IPS DF 6.9 (cell line): Measurements from ENCODE around the gene PIGX.

Experiments
- DNase-seq: peaks from one replicate; pipeline ENCODE4 v3.0.0-alpha.2; 2013; ENCODE audit warnings: low read depth, low spot score
- H3K27ac ChIP-seq: one replicate; pipeline ENCODE4 v1.5.1; 2013; ENCODE audit warnings: low read length, control low read depth
- H3K27me3 ChIP-seq: 2 replicates; pipeline ENCODE4 v1.6.1; 2013; ENCODE audit warnings: mild to moderate bottlenecking, low read length; ENCODE audit not compliant: control insufficient read depth, insufficient read depth
- H3K36me3 ChIP-seq: 2 replicates; pipeline ENCODE4 v1.6.1; 2013; ENCODE audit warnings: low read length; ENCODE audit not compliant: control insufficient read depth, insufficient read depth
- H3K4me1 ChIP-seq: 2 replicates; pipeline ENCODE4 v1.6.1; 2013; ENCODE audit warnings: low read length; ENCODE audit not compliant: control insufficient read depth, insufficient read depth
- H3K4me3 ChIP-seq: 2 replicates; pipeline ENCODE4 v1.5.1; 2013; ENCODE audit warnings: mild to moderate bottlenecking, low read length
- H3K9me3 ChIP-seq: 2 replicates; pipeline ENCODE4 v1.6.1; 2013; ENCODE audit warnings: low read length, inconsistent platforms; ENCODE audit not compliant: control insufficient read depth, insufficient read depth
- WGBS: extraction: QIAGEN DNeasy Blood & Tissue Kit; methylation state at CpG from one replicate; pipeline ENCODE4 v1.1.7; 2013; ENCODE audit warnings: mixed read lengths, missing lambda C conversion rate; ENCODE audit not compliant: insufficient read length, insufficient coverage; 5-methylcytosine and 5-hydroxymethylcytosine counted together

The PIGX gene

DNA sequence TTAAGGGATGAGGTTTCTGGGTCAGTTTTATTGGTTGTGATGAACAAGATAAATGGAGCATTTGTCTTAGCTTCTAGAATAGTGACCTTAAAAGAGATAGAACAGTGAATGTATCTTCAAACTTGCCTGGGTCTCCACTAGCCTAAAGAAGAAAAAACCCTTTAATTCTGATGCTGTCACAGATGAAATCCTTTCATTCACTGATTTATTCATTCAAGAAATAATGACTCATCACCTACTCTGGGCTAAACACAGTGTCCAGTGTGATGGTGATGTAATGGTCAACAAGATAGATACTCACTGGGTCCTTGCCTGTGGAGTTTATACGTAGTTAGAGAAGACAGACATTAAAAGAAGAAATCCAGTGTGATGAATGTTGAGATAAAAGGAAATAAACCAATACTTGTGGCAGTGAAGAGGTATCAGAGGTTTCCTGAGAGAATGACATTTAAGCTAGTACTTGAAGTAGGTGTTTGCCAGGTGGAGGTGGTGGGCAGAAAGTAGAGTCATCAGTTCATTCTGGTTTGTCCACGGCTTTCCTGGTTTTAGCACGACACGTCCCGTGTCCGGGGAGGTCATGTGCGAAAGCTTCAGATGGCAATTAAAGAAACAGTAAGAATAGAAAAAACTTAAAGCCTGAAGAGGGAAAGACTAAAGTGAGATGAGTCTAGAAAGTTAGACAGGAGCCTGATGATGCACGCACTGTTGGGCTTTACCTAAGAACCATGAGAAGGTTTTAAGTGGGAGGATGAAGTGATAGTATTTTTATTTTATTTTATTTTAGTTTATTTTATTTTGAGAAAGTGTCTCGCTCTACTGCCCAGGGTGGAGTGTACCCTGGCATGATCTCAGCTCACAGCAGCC, 45.9 kb downstream of the PIGX start:
- Histone ChIP-seq H3K27ac (no peak overlapping the region), H3K4me3 (no peak overlapping the region), H3K9me3 (no peaks in the 10 kb centered on the region; the same call in 1 of the 2 replicates), H3K36me3 (no peaks in the 10 kb centered on the region), H3K27me3 (no peaks in the 10 kb centered on the region), H3K4me1 (no peaks in the 10 kb centered on the region)
- DNase-seq, result no peak
- WGBS, result no CpG with 5 or more reads among the region's 9 CpGs

DNA sequence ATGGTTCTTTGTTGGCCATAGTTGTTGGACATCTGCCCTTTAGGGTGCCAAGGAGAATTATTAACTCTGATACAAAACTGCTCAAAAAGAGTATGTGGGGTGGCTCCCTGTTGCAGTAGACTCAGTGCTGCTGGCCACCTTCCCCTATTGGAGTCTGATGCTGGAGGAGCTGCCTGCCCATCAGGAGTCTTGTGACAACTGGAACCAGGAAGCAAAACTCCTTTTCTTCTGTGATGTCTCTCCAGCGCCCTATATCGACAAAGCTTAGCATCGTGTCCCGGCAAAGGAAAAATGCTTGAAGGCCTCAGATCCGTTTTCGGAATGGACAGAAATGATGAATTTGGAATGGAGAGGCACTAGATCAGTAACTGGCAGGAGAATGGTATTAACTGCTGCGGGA, 51.0 kb downstream of the PIGX start:
- no peak for DNase-seq
- Histone ChIP-seq H3K4me1 (no peaks in the 10 kb centered on the region), H3K9me3 (no peaks in the 10 kb centered on the region), H3K36me3 (no peaks in the 10 kb centered on the region), H3K4me3 (no peak overlapping the region), H3K27me3 (no peaks in the 10 kb centered on the region; the same call in 1 of the 2 replicates), H3K27ac (no peak overlapping the region)
- no CpG with 5 or more reads among the region's 7 CpGs for WGBS

DNA sequence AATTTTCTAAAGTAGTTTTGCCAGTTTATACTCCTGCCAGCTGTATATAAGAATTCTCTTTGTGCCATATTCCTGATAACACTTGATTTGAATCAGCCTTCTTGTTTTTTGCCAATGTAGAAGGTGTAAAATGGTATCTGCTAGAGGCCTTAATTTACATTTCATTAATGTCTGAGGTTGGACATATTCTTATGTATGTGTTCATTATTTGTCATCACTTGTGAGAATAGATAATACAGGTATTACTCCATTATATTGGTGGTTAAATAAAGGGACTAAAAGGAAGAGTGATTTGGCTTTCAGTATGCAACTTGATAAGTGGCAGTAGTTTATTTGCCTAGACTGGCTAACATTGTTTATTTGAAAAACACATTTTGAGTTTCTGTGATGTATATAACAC, 53.3 kb downstream of the PIGX start:
- Histone ChIP-seq H3K4me3 (no peak overlapping the region), H3K27ac (no peak overlapping the region), H3K27me3 (no peaks in the 10 kb centered on the region; the same call in 1 of the 2 replicates), H3K36me3 (no peaks in the 10 kb centered on the region), H3K9me3 (no peaks in the 10 kb centered on the region), H3K4me1 (no peaks in the 10 kb centered on the region; the same call in 1 of the 2 replicates)
- DNase-seq, result no peak

DNA sequence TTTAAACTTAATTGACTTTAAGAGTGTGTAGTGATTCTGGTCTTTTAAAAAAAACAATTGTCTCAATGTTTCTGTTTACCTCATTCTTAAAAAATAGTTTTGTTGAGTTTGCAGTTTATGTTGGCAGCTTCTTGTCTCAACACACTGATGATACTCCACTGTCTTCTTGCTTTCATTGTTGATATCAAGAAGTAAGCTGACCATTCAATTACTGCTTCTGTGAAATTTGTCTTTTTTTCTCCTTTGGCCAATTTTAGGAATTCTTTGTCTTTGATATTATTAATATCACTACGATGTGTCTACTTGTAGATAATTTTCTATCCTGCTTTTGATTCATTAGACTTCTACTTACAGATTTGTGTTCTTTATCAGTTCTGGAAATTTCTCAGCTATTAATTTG, 58.9 kb downstream of the PIGX start:
- Histone ChIP-seq H3K9me3 (no peaks in the 10 kb centered on the region), H3K4me1 (no peaks in the 10 kb centered on the region; the same call in 1 of the 2 replicates), H3K4me3 (no peak overlapping the region), H3K36me3 (no peaks in the 10 kb centered on the region), H3K27me3 (no peaks in the 10 kb centered on the region), H3K27ac (no peak overlapping the region)
- WGBS, result no CpG with 5 or more reads among the region's 1 CpG
- DNase-seq, result no peak

- H3K4me1 ChIP-seq, result no peaks in the 10 kb centered on the region; the same call in 1 of the 2 replicates
- H3K4me3 ChIP-seq, result no peak overlapping the region
- no peaks in the 10 kb centered on the region for H3K36me3 ChIP-seq
- DNase-seq, result no peak
- H3K27me3 ChIP-seq, result no peaks in the 10 kb centered on the region
- H3K9me3 ChIP-seq, result no peaks in the 10 kb centered on the region
- H3K27ac ChIP-seq, result no peak overlapping the region
- WGBS, result no CpG with 5 or more reads among the region's 4 CpGs
These were observed 59.9 kb downstream of the PIGX start for GRCh38 chr3:196772102-196772501.

DNA sequence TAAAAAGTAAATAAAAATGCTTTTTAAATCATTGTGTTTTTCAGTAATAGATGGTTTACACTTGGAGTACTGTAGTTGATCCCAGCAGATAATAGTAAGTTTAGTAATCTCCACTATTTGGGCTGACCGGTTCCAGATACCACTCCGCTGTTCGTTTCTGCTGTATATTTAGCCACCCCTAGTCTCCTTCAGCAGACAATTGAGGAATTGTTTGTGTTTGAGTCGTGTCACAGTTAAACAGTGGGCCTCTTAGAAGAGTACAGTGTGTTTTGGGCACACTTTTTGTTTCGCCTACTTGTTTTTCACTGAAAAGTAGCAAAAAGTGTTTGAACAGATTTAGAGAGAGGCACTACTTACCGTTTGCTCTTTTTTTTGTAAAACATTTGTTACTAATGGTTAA, 60.7 kb downstream of the PIGX start:
- no CpG with 5 or more reads among the region's 6 CpGs for WGBS
- H3K9me3 ChIP-seq, result no peaks in the 10 kb centered on the region
- no peak for DNase-seq
- H3K4me1 ChIP-seq, result no peaks in the 10 kb centered on the region; the same call in 1 of the 2 replicates
- no peaks in the 10 kb centered on the region for H3K36me3 ChIP-seq
- H3K27ac ChIP-seq, result no peak overlapping the region
- H3K4me3 ChIP-seq, result no peak overlapping the region
- H3K27me3 ChIP-seq, result no peaks in the 10 kb centered on the region

DNA sequence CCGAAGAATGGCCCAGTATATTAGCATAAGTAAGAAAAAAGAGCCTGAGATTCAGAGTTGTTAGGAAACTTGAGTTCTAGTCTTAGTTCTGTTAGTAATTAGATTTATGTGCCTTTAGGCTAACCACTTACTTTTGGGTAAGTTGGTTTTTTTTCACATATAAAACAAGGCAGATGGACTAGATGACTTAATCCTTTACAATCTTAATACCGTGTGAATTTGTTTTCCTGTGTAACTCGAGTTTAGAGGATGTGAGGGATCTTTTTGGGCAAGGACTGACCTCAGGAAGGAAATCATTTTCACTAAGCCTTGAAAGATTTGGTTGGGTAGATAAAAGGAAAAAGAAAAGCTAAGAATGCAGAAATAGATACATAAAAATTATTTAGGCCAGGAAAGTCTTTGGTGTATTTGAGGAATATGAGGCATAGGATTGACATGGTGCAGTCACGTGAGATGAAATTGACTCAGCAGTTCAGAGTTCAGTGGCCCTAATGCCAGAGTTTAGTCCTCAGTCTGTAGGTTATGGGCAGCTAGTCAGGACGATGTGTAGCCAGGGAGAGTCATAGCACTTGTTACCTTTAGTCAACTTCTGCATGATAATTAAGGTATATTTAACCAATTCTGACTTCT, 62.1 kb downstream of the PIGX start:
- Histone ChIP-seq H3K9me3 (no peaks in the 10 kb centered on the region), H3K27me3 (no peaks in the 10 kb centered on the region), H3K27ac (no peak overlapping the region), H3K4me1 (no peaks in the 10 kb centered on the region; the same call in 1 of the 2 replicates), H3K4me3 (no peak overlapping the region), H3K36me3 (no peaks in the 10 kb centered on the region)
- no CpG with 5 or more reads among the region's 5 CpGs for WGBS
- DNase-seq, result no peak

DNA sequence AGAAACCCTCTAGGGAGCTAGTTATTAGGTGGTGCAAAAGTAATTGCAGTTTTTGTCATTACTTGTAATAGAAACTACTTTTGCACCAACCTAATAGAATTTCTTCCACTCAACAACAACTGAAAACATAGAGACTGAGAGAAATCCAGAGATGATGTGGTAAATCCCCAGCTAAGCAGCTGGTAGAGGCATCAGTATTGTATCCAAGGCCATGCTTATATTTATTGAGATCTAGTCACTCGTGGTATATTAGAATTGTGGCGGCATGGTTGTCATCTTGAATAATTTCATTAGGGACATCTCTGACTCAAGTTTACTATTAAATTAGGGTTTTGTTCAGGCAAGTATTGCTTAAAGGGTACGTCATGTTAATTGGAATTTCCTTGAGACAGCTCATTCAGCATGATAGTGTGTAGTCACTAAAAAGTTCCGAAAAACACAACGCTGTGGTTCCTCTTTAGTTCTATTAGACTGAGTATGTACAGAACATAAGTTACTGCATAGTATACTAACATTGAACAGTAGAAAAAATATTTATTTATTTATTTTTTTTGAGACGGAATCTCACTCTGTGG, 62.8 kb downstream of the PIGX start:
- H3K4me1 ChIP-seq, result no peaks in the 10 kb centered on the region
- H3K36me3 ChIP-seq, result no peaks in the 10 kb centered on the region
- H3K4me3 ChIP-seq, result no peak overlapping the region
- no peak overlapping the region for H3K27ac ChIP-seq
- H3K27me3 ChIP-seq, result no peaks in the 10 kb centered on the region
- DNase-seq, result no peak
- no peaks in the 10 kb centered on the region for H3K9me3 ChIP-seq
- WGBS, result no CpG with 5 or more reads among the region's 6 CpGs

DNA sequence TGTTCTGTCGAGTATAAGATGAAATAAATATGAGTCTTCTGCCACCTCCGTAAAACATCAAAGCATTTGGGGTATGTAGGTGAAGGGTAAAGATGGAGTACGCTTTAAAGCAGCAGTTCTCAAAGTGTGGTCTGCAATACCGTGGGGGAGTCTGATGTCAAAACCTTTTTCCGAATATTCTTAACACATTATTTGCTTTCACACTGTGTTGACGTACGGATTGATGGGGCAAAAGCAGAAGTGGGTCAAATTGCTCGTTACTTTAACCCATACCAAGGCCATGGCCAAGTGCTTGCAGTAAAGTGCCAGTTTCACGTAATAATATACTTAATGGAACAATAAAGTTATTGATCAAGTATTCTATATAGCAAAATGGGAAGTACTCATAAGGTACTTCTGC, 63.8 kb downstream of the PIGX start:
- Histone ChIP-seq H3K27ac (no peak overlapping the region), H3K4me1 (no peaks in the 10 kb centered on the region), H3K36me3 (no peaks in the 10 kb centered on the region), H3K9me3 (no peaks in the 10 kb centered on the region), H3K4me3 (no peak overlapping the region), H3K27me3 (no peaks in the 10 kb centered on the region)
- no CpG with 5 or more reads among the region's 9 CpGs for WGBS
- no peak for DNase-seq

- WGBS, result no CpG with 5 or more reads among the region's 8 CpGs
- no peak overlapping the region for H3K27ac ChIP-seq
- H3K36me3 ChIP-seq, result no peaks in the 10 kb centered on the region
- H3K4me3 ChIP-seq, result no peak overlapping the region
- DNase-seq, result no peak
- no peaks in the 10 kb centered on the region for H3K27me3 ChIP-seq
- H3K9me3 ChIP-seq, result no peaks in the 10 kb centered on the region
- H3K4me1 ChIP-seq, result no peaks in the 10 kb centered on the region
These were observed 65.7 kb downstream of the PIGX start for GRCh38 chr3:196777836-196778235.
